ENCODE results near the gene MAL.

- no peak for TF ChIP-seq CTCF (IDR thresholded peaks at IDR 0.05; ENCODE audit: low read length)
- no peak for TF ChIP-seq EZH2 (IDR thresholded peaks at IDR 0.05; ENCODE audit: borderline replicate concordance, low read length)
Measured at GRCh38 chr2:95054016-95054415, 28.5 kb downstream of the MAL start.

Data from OCI-LY1 (cell line).